Measurements from ENCODE around the gene NAIF1. TPM values are rescaled to one million over a fixed set of nuclear protein-coding genes. Genes with fewer than 3 reads are reported as not detected.
"Not testable (repeated sequence)": the region's sequence is repeated elsewhere in the genome, so short reads cannot be mapped to it uniquely, and the experiment has no call there.

Gene NAIF1
- total RNA-seq, 1 donor from 2014 or later = 9.6 TPM

- no peak for DNase-seq
Measured at GRCh38 chr9:128057724-128058409, 9.3 kb downstream of the NAIF1 start.

- no peak for DNase-seq
Measured at GRCh38 chr9:128056887-128057723, 10.0 kb downstream of the NAIF1 start.

- no peak for DNase-seq
Measured at GRCh38 chr9:128056086-128056485, 11.0 kb downstream of the NAIF1 start.

GRCh38 chr9:128055344-128056040, 11.6 kb downstream of the NAIF1 start:
- DNase-seq = no peak

GRCh38 chr9:128054087-128054486, 13.0 kb downstream of the NAIF1 start:
- DNase-seq = no peak

GRCh38 chr9:128053560-128053959, 13.6 kb downstream of the NAIF1 start:
- no peak for DNase-seq

GRCh38 chr9:128051932-128052709, 15.0 kb downstream of the NAIF1 start:
- DNase-seq = no peak

GRCh38 chr9:128049843-128050242, 17.3 kb downstream of the NAIF1 start:
- DNase-seq = no peak

GRCh38 chr9:128048663-128049062, 18.5 kb downstream of the NAIF1 start:
- DNase-seq = no peak

GRCh38 chr9:128047231-128047630, 19.9 kb downstream of the NAIF1 start:
- no peak for DNase-seq

- DNase-seq = peak; percentile 61
Measured at GRCh38 chr9:128045831-128046230, 21.3 kb downstream of the NAIF1 start.

- not testable (repeated sequence) for DNase-seq
Measured at GRCh38 chr9:128045409-128045808, 21.7 kb downstream of the NAIF1 start.

GRCh38 chr9:128043467-128043868, 23.7 kb downstream of the NAIF1 start:
- DNase-seq = no peak

GRCh38 chr9:128042043-128042442, 25.1 kb downstream of the NAIF1 start:
- DNase-seq = no peak

GRCh38 chr9:128040783-128041182, 26.3 kb downstream of the NAIF1 start:
- not testable (repeated sequence) for DNase-seq

GRCh38 chr9:128036522-128036921, 30.6 kb downstream of the NAIF1 start:
- DNase-seq = not testable (repeated sequence)

GRCh38 chr9:128034821-128035652, 32.1 kb downstream of the NAIF1 start:
- DNase-seq = peak; percentile 73

GRCh38 chr9:128033609-128034008, 33.5 kb downstream of the NAIF1 start:
- no peak for DNase-seq

- DNase-seq = no peak
Measured at GRCh38 chr9:128027705-128028104, 39.4 kb downstream of the NAIF1 start.

- DNase-seq = no peak
Measured at GRCh38 chr9:128026773-128027541, 40.2 kb downstream of the NAIF1 start.
